ENCODE results near the gene EEF1AKMT4.

EEF1AKMT4 gene

DNA sequence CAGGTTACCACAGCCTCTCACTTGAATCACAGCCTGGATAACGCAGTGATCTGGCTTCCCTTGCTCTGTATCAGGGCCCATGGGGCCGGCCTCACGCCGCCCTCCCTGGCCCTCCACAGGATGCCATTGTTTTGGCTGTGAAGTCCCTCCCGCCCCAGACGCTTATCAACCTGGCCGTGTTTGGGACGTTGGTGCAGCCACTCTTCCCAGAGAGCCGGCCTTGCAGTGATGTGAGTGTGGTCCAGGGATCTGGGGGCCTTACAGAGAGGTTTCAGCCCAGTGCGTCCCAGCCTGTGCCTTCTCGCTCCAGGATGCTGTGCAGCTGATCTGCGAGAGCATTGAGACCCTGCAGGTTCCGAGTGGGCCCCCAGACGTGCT lies 13.4 kb upstream of the EEF1AKMT4 start:
- DNase-seq, result no peak

DNA sequence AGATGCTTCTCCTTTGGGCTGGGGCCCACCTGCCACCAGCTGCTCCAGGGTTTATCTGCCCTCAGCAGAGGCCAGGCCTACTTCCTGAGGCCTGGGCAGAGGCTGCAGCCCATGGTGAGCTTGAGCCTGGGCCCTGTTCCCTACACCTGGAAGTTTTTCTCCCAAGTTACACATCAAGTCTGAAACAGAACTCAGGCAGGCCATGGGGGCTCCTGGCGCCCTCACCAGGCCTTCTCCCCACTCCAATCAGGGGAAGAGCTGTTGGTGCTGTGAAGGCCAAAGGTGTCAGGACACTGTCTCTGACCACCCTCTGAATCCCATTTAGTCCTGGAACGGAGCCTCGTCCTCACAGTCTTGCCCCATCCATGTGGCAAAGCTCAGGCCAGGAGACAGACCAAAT lies 12.8 kb upstream of the EEF1AKMT4 start:
- no peak for DNase-seq

DNA sequence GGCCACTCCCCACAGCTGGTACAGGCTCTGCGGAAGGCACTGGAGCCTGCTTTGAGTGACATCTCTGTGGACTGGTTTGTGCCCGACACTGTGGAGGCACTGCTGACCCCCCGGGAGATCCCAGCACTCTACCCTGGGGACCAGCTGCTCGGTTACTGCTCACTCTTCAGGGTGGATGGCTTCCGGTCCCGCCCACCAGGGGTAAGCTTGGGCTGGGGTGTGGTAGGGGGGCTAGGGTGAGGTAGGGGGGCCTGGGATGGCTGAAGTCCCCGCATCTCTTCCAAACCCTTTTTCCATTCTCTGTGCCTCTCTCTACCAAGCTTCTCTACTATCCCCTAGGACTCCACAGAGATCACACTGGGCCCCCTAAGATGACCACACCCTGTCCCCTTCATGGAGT lies 12.3 kb upstream of the EEF1AKMT4 start:
- no peak for DNase-seq

DNA sequence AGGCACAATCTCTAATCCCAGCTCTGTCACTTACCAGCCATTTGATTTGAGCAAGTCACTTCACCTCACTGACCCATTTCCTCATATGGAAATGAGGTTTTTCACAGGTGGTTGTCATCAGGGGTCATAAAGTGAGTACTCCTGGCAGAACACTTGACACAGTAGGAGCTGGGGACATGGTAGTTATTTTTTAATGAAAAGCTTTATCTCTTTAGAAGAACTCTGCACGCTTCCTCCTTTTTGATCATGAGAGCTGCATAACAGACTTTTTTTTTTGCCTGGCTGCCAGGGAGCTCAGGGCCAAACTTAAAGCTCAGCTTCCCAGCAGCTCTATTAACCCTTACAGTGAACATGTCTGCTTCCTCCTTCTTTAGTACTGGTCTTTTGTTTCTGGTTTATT lies 11.7 kb upstream of the EEF1AKMT4 start:
- DNase-seq, result no peak

DNA sequence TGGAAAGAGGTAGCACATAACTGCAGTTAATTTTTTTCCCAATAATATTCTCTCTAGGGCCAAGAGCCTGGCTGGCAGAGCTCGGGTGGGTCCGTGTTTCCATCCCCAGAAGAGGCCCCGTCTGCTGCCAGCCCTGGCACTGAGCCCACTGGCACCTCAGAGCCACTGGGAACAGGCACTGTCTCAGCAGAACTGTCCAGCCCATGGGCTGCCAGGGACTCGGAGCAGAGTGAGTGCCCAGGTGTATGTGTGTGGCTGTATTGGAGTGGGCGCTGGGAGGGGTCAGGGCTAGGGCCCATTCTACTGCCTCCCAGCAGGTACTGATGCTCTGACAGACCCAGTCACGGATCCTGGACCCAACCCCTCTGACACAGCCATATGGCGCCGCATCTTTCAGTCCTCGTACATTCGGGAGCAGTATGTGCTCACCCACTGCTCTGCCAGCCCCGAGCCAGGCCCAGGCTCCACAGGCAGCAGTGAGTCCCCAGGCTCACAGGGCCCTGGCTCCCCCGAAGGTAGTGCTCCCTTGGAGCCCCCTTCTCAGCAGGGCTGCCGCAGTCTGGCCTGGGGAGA lies 11.1 kb upstream of the EEF1AKMT4 start:
- DNase-seq, result no peak

DNA sequence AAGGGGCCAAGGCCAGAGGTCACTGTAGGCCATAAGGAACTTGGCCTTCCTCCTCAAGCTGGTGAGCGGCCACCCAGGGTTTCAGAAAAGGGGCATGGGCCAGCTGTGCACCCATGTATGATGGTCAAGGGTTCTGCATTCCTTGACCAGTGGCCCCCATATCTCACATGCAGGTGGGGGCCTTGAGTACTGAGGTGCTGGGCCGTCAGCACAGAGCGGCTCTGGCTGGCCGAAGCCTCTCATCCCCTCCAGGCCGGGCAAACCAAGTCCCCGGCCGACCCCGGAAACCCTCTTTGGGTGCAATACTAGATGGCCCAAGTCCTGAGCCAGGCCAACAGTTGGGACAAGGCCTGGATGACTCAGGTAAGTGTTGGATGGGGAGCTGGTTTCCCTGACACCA lies 10.3 kb upstream of the EEF1AKMT4 start:
- no peak for DNase-seq

DNA sequence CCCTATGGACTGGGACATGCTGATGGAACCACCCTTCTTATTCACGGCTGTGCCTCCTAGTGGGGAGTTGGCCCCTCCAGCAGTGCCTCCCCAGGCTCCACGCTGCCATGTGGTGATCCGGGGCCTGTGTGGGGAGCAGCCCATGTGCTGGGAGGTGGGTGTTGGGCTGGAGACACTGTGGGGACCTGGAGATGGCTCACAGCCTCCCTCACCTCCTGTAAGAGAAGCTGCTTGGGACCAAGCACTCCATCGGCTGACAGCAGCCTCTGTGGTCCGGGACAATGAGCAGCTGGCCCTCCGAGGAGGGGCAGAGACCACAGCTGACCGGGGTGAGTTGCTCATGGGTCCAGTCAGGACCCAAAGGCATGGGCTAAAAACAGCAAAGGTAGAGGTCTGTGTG lies 9.8 kb upstream of the EEF1AKMT4 start:
- DNase-seq, result no peak

DNA sequence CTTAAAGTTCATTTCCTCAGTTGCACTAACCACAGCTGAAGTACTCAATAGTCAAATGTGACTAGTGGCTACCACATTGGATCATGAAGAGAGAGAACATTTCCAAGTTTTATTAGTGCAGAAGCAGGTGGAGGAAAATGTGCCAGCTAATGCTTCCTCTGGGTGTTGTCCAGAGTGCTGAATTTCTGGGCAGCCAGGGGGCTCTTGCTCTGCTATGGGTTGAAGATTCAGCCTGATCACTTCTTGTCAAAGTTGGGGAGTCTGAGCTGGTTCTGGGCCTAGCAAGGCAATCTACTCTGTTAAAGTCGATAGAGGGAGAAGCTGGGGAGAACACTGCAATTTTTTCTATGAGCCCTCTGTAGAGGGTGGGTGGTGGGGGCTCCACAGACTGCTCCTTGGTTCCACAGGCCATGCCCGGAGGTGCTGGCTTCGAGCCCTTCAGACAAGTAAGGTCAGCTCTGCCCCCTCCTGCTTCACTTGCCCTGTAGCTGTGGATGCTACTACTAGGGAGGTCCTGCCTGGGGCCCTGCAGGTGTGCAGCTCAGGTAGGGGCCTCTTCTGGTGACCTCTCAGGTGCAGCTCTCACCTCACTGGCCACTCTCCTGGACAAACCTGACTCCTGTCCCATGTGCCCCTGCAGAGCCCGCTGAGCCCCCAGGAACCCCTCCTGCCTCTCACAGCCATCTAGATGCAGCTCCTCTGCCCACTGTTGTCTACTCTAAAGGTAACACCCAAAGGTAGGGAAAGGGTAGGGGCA lies 8.9 kb upstream of the EEF1AKMT4 start:
- no peak for DNase-seq

DNA sequence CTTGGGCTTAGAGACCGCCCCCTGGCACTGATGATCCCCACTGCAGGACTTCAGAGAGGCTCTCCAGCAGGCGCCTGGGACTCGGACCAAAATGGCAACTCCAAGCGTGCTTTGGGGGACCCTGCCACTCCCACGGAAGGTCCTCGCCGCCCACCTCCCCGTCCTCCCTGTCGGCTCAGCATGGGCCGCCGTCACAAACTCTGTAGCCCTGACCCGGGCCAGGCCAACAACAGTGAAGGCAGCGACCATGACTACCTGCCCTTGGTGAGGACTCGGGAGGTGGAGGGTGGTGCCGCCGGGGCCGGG lies 8.4 kb upstream of the EEF1AKMT4 start:
- no peak for DNase-seq

DNA sequence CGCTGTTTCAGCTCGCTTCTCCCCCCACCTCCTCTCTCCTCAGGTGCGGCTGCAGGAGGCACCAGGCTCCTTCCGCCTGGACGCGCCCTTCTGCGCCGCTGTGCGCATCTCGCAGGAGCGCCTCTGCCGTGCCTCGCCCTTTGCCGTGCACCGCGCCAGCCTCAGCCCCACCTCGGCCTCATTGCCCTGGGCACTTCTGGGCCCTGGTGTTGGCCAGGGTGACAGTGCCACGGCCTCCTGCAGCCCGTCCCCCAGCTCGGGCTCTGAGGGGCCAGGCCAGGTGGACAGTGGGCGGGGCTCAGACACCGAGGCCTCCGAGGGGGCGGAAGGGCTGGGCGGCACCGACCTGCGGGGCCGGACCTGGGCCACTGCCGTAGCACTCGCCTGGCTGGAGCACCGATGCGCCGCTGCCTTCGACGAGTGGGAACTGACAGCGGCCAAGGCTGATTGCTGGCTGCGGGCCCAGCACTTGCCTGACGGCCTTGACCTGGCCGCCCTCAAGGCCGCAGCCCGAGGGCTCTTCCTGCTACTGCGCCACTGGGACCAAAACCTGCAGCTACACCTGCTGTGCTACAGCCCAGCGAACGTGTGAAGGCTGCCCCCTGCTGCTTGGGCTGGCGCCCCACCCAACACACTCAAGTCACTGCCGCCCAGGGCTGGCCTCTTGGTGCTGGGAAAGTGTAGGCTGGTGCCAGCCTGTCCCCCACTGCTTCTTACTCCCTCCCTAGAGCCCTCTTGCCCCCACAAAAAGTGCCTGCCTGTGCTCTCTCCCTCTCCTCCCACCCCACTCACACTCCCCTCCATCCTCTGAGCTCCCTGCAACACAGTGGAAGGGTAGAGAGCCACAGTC lies 7.8 kb upstream of the EEF1AKMT4 start:
- DNase-seq, result no peak

DNA sequence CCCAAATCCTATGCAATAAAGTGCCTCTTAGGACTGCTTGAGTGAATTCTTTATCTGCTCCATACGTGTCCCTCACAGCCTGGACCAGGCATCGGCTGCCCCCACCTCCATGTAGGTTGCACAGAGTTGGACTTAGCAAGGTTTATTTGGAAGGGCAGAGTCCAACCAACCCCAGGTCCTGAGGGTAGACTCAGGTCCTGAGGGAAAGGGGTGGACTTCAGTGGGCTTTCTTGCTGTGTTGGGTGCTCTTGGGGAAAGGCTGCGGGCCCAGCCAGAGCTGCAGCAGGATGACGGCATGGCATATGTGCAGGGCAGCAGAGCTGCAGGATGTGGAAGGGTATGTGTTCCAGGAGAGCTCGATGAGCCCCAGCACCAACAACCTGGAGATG lies 7.2 kb upstream of the EEF1AKMT4 start:
- no peak for DNase-seq

DNA sequence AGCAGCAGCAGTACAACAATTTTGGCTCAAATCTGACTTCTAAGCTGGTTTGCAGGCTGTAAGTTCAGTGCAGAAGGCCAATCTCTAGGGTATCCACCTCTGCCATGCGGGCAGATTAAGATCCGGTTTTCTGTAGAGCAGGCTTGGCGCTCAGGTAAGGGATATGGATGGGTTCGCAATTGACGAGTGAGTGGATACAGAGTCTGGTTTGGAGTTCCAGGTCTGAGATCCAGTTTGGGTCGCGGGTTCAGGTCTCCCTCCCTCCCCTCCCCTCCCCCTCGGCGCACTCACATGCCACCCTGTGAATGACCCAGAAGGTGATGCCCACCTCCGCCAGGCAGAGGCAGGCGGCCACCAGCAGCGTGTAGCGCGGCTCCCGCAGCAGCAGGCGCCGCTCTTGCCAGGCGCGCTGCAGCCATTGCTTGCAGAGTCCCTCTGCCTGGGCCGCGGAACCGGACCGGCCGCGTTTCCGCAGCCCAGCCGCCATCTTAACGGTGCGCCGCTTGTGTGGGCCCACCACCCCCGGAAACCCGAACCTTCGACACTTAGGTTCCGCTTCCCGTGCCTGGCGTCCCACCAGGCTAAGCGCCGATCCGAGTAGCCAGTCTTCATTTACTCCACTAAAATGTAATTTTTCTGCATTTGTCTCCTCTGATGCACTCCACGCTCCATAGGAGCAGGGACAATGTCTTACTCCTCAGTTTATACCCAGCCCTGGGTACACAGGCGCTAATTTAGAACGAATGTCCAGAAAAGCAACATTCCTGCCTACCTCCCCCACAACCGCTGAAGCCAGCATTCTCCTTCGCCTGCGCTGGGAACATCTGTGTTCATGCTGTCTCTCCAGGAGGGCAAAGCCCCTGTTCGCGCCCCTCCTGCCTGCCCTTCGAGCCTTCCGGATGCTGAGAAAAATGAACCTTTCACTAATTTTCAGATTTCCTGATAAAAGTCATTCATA lies 739 bp upstream of the EEF1AKMT4 start, which contains the start of gene ALG3:
ALG3 (minus strand) TSS at position 509 of the 958 bp plus-strand sequence; CDS start at position 487, 22 bp downstream.
- no peak for DNase-seq

DNA sequence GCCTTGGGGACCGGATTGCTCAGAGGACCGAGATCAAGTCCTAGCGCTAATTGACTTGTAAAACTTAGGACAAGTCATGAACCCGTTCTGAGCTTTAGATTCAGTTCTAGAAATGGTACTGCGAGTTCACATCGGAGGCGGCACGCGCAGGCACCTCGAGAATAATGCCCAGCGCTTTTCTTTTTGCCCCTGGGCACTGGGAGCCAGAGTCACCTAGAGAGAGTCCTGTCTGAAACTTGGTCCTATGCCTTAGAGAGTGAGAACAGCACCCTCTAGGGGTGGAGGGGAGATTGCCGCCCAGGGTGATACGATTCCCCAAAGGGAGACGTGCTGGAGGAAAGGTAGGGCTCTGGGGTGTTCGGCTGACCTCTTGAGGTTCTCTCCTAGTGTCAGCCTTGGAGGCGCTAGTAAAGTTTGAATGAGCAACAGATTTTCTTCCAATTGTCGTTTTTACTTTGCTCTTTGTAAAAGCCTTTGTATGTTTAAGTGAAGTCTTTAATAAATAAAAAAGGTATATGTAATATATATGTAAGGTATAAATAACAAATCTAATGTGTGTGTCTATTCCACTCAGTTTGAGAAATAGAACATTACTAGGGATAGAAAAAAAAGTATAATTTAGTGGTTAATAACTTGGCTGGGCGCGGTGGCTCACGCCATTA lies 826 bp downstream of the EEF1AKMT4 start:
- no peak for DNase-seq

DNA sequence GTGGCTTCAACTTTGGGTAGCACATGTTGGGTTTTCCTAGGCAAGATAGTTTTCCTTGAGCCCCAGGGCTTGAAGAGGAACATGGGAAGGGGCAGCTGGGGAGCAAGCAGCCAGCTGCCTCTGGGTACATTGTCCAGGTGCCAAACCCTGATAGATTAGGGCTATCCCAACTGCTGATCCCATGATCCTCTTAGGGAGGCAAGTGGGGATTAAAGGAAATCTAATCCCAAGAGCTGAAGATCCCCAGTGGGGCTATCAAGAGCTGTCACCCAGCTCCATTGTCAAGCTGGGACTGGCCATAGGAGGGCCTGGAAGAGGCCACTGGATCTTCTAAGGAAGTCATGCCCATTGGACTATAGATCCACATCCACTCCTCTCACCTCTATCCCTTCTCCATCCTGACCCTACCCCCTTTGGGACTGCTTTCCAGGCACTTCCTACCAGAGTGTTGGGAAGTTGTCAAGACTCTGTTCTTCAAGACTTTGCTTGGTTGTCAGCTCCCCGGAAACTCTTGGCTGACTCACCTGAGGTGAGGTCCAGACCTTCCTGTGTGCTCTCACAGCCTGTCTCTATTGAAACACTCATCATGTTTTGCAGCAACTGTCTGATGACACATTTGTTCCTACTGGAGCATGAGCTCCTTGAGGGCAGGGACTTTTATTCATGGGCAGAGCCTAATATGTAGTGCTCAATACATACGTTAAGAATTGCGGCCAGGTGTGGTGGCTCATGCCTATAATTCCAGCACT lies 6.0 kb downstream of the EEF1AKMT4 start:
- DNase-seq, result no peak

DNA sequence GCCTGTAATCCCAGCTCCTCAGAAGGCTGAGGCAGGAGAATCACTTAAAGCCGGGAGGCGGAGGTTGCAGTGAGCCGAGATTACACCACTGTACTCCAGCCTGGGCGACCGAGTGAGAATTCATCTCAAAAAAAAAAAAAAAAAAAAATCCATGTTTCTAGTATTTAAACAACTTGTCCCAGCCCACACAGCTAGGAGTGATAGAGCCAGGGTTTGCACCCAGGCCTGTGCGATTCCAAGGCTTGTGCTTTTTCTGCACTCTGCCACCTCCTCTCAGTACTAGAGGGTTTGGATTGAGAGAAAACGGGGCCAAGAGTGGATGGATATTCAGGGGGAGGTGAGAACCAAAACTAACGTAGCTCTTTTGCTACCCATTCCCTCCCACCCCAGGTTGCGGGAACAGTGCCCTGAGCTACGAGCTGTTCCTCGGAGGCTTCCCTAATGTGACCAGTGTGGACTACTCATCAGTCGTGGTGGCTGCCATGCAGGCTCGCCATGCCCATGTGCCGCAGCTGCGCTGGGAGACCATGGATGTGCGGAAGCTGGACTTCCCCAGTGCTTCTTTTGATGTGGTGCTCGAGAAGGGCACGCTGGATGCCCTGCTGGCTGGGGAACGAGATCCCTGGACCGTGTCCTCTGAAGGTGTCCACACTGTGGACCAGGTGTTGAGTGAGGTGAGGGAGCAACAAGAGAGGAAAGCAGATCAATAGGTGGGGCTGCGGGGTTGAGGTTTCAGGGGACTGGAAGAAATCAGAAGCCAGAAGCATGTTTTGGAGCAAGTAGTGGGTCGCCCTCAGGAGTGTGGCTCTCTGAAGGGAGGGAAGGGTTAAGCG lies 7.8 kb downstream of the EEF1AKMT4 start:
- DNase-seq, result no peak

DNA sequence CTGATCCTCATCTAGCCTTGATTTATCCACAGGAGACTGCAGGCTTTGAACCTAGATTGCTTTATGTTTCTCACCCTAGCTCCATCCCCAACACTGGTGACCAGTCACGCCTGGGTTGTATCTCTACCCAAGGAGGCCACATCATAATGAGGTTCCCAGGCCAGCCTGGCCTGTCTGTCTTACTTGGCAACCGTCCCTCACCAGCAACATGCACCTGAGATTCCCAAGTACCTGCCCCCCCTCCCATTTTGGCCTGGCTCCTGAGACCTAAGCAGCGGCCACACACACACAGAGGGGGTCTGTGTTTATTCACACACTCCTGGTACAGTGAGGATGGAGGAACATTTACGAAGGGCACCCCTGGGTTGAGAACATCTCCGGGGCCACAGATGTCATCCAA lies 9.5 kb downstream of the EEF1AKMT4 start:
- no peak for DNase-seq

DNA sequence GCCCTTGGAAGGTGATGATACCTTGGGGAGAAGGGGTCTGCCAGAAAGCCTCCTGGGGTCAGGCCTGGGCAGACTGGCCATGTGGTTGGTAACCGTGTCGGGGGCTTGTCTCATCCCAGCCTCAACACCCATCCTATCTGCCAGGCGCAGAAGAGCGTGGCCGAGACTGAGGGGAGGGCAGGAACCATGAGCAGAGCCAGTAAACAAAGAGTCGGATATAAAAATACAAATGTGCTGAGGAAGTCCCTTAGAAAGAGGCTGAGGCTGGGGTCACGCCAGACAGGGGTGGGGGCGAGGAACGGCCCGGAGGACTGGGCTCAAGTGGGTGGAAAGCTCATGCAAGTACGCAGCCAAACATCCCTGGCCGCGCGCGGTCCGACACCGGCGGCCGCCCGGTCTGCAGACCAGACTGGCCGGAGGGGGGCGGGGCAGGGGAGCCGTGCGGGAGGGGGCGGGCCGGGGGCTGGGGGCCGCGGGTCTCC lies 10.0 kb downstream of the EEF1AKMT4 start:
- DNase-seq, result no peak

DNA sequence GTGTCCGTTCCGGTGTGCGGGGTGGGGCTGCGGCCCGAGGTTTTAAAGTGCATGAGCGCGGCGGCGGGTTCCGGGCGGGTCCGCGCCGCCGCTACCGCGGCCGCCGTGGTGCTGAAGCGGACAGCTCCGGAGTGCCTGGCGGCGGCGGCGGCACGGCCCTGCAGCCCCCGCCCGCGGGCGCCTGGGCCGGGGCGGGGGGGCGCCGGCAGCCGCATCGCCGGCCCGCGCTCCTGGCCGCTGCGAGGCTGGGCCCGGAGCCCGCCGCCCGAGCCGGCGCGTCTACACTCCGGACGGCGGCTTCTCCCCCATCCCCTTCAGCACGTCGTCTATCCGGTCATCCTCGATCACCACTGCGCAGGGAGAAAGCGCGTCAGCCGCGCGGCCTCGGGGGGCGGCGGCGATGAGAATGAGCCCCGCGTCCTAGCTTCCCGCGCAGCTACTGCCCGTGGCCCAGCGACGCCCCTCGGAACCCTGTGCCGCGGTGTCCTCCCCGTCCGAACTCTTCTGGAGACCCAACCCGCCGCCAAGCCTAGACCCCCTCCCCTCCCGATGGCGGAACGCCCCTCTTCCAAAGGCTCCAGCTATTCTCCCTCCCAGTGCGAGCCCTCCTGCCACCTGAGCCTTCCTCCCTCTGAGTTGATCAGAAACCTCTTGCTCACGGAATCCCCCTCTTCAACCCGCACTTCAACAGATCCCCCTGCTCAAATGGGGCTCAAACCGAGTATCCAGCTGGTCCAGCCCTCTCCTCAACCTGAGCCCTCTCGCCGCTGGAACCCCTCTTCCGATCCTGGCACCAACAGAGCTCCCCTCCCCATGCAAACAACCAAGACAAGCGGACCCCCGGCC lies 10.6 kb downstream of the EEF1AKMT4 start:
- DNase-seq, result no peak

DNA sequence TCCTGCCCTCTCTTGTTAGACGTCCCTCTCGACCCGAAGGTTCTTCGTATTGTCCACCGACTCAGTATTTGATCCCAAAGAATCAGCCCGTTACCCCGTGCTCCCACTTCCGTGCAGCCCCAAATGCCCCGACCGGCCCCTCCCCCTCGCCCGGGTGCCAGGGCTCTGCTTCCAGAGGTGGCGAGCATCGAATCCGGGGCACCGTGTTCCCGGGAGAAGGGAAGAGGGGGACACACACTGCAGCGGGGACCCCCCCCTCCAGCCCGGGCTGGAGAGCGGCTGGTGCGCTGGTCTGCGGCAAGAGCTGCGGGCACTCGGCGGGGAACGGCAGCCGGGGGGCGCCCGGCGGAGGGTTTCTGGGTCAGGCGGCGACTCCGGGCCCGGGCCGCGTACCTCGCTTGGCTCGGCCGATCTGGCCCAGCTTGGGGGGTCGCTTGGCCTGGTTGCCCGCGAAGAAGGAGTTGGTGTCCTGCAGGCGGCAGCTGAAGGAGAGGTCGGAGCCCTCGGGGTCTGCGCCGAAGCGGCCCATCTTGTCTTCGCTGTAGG lies 11.3 kb downstream of the EEF1AKMT4 start:
- DNase-seq, result no peak
